Coronary artery (tissue), 2 donors: ENCODE data around the gene SPNS2.
"Not testable (repeated sequence)": the region's sequence is repeated elsewhere in the genome, so short reads cannot be mapped to it uniquely, and the experiment has no call there.

Source experiments
- DNase-seq: peaks from one replicate; pipeline ENCODE4 v3.0.0-alpha.2; 2017; ENCODE audit warnings: low spot score
- H3K27ac ChIP-seq, 2 donors: fragments of 200-600 bp; sonication (generic); one replicate each; pipeline ENCODE4 v1.5.1; 2016 to 2019
- H3K4me3 ChIP-seq: fragments of 200-600 bp; sonication (generic); 2 replicates; pipeline ENCODE4 v1.5.1; 2016; ENCODE audit warnings: mild to moderate bottlenecking, moderate library complexity
- TF ChIP-seq, protein P1 (sequence below): fragments of 200-600 bp; sonication (generic); IDR thresholded peaks from one replicate; pipeline ENCODE4 v1.5.1; 2019; ENCODE audit warnings: antibody characterized with exemption

Gene SPNS2

DNA sequence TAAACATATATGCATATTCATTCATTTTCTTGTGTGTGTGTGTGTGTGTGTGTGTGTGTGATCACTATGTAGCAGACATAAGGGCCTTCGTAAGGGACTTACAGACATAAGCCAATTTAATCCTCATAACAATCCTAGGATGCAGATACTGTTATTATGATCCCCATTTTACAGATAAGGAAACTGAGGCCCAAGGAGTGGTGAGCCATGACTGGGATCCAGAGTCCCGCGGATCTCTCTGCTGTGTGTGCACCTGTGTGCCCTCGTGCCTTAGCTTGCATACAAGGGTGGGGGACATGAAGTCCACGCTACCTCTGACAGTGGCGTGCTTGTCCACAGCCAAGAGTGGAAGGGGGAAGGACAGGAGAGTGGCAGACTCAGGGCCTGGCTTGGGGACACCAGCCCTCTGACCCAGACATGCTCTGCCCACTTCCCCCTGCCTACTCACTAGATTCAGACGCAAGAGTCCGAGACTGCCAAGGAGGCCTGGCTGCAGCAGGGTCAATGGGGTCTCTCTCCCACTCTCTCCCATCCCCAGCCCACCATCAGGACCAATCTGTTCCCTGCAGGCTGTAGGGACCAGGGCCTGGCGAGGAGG lies 75.9 kb downstream of the SPNS2 start:
- no peak overlapping the region for H3K4me3 ChIP-seq
- TF ChIP-seq, protein P1, sequence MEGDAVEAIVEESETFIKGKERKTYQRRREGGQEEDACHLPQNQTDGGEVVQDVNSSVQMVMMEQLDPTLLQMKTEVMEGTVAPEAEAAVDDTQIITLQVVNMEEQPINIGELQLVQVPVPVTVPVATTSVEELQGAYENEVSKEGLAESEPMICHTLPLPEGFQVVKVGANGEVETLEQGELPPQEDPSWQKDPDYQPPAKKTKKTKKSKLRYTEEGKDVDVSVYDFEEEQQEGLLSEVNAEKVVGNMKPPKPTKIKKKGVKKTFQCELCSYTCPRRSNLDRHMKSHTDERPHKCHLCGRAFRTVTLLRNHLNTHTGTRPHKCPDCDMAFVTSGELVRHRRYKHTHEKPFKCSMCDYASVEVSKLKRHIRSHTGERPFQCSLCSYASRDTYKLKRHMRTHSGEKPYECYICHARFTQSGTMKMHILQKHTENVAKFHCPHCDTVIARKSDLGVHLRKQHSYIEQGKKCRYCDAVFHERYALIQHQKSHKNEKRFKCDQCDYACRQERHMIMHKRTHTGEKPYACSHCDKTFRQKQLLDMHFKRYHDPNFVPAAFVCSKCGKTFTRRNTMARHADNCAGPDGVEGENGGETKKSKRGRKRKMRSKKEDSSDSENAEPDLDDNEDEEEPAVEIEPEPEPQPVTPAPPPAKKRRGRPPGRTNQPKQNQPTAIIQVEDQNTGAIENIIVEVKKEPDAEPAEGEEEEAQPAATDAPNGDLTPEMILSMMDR, result no peak
- no peak overlapping the region for H3K27ac ChIP-seq
- DNase-seq, result no peak

DNA sequence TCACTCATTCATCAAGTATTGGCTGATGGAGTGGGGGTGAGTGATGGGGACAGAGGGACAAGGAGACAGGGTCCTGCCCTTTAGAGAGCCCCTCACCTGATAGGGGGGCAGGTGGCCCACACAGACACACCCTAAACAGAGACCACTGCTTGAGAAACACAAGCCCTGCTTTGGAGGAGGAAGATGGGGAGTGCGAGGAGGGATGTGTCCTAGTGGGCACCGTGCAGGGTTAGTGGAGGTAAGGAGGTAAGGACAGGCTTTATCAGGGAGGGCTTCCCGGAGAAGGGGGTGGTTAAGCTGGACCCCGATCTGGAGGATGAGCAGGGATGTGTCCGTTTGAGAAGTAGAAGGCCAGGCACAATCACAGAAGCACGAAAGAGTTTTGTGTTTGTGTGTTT lies 77.5 kb downstream of the SPNS2 start:
- no peak for DNase-seq
- TF ChIP-seq, protein P1, result no peak
- Histone ChIP-seq H3K4me3 (no peak overlapping the region), H3K27ac (no peak overlapping the region)

DNA sequence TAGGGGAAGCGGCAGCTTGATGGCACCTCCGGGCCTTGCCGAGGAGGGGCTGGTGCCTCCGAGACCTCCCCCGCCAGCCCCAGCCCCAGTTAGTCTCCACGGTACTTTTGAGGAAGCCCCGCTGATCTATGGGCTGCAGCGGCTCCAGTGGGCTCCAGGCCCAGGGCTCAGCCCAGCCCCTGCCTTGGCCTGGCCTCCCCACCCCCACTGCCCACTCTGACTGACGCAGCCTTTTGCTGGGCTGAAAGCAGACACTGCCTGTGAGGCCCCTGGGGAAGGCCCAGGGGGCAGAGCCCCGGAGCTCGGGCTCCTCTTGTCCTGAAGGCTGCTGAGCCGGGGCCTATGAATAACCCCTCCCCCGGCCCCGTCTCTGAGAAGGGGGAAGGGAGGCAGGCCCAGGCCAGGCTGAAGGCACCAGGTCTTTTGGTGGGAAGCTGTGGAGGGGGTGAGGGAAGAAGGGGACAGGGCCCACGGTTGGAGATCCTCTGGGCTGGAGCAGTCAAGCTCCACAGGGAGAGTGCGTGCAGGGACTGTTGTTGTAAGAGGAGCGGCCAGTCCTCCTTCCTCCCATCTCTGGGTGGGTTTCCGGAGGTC lies 78.1 kb downstream of the SPNS2 start:
- Histone ChIP-seq H3K27ac (no peak overlapping the region), H3K4me3 (no peak overlapping the region)
- no peak for DNase-seq
- TF ChIP-seq, protein P1, result no peak

- TF ChIP-seq, protein P1, result no peak
Observed at GRCh38 chr17:4577386-4577993, 78.8 kb downstream of the SPNS2 start.

GRCh38 chr17:4578349-4578748 lies 79.7 kb downstream of the SPNS2 start:
- not testable (repeated sequence) for H3K4me3 ChIP-seq, H3K27ac ChIP-seq, DNase-seq

More at GRCh38 chr17:4577386-4577993, 78.8 kb downstream of the SPNS2 start:
- Histone ChIP-seq H3K27ac (no peak overlapping the region), H3K4me3 (no peak overlapping the region)
- no peak for DNase-seq

DNA sequence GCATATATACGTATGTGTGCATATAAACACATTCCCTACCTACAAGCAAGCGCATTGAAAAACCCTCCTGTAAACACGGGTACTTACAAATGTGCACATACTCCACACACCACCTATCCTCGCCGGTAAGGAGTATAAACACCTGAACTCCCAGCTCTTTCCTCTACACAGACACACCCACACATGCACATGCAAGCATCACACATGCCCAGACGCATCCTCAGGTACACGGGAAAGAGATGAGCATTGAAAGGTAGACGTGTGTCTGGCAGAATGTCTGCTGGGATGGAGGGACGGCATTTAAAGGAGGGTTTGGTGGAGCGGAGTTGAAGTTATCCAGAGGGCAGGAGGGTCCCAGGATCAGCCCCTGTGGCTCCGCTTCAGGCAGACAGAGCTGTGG lies 81.0 kb downstream of the SPNS2 start:
- DNase-seq, result no peak
- Histone ChIP-seq H3K4me3 (no peak overlapping the region), H3K27ac (no peak overlapping the region)
- TF ChIP-seq, protein P1, result no peak

DNA sequence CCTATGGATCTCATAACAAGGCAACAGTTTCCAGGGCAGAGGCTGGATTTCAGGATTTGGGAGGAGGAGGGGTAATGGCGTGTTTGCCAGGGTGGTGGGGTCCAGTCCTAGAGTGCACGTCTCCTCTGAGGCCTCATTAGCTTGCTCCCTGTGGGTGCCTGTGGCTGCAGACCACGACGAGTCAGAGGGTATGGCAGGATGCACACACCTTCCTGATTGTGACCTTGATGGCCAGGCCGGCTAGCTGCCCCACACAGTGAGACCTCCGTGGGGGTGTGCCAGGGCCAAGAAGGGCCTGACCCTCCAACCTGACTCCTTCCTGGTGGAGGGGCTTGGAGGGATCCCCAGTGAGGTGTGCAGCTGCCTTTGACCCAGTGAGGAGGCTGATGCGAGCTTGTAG lies 81.6 kb downstream of the SPNS2 start:
- TF ChIP-seq, protein P1, result no peak
- Histone ChIP-seq H3K4me3 (no peak overlapping the region), H3K27ac (no peak overlapping the region)
- no peak for DNase-seq
